Epithelial cell of esophagus (primary cell): ENCODE data around the gene TARBP1.

ENCODE experiments used
- DNase-seq: peaks from one replicate; pipeline ENCODE4 v3.0.0; 2010; ENCODE audit warnings: low read depth
- H3K4me3 ChIP-seq: 2 replicates; pipeline ENCODE4 v1.5.1; 2011; ENCODE audit warnings: mild to moderate bottlenecking, low read length, control low read depth
- TF ChIP-seq, protein P1 (sequence below): IDR thresholded peaks from 2 replicates; pipeline ENCODE4 v1.5.1; 2011; ENCODE audit warnings: low read depth, mild to moderate bottlenecking, low read length, control low read depth, inconsistent platforms; ENCODE audit not compliant: insufficient read depth; ENCODE audit errors: missing control alignments

Gene TARBP1

GRCh38 chr1:234503193-234504050 lies 24.4 kb upstream of the TARBP1 start:
- no peak for DNase-seq
- no peak overlapping the region for H3K4me3 ChIP-seq
- TF ChIP-seq, protein P1, sequence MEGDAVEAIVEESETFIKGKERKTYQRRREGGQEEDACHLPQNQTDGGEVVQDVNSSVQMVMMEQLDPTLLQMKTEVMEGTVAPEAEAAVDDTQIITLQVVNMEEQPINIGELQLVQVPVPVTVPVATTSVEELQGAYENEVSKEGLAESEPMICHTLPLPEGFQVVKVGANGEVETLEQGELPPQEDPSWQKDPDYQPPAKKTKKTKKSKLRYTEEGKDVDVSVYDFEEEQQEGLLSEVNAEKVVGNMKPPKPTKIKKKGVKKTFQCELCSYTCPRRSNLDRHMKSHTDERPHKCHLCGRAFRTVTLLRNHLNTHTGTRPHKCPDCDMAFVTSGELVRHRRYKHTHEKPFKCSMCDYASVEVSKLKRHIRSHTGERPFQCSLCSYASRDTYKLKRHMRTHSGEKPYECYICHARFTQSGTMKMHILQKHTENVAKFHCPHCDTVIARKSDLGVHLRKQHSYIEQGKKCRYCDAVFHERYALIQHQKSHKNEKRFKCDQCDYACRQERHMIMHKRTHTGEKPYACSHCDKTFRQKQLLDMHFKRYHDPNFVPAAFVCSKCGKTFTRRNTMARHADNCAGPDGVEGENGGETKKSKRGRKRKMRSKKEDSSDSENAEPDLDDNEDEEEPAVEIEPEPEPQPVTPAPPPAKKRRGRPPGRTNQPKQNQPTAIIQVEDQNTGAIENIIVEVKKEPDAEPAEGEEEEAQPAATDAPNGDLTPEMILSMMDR: no peak

DNA sequence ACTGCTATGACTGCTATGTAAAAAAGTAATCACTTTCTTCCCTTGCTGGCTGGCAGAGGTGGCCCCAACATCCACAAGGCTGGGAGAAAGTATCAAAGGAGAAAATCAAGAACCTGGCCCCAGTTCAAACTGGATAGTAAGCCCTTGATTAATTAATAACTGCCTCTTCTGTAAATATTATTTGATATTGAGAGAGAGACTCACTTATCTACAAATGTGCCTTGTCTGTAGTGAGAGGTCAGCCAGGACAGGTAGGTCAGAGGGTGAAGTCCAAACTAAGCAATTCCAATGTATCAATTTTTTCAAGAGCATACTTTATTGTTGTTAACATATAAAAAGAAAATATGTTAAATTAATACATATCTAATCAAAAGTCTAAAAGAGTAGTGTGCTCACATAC lies 23.8 kb upstream of the TARBP1 start:
- TF ChIP-seq, protein P1: no peak
- DNase-seq: no peak

GRCh38 chr1:234500269-234500668 lies 21.3 kb upstream of the TARBP1 start:
- H3K4me3 ChIP-seq: no peak overlapping the region
- peak; percentile 60 for DNase-seq
- TF ChIP-seq, protein P1: no peak

More for the DNA sequence above, 23.8 kb upstream of the TARBP1 start:
- H3K4me3 ChIP-seq: no peak overlapping the region

GRCh38 chr1:234499943-234500245 lies 20.9 kb upstream of the TARBP1 start:
- no peak for DNase-seq
- H3K4me3 ChIP-seq: no peak overlapping the region

GRCh38 chr1:234499119-234499942 lies 20.4 kb upstream of the TARBP1 start:
- no peak overlapping the region for H3K4me3 ChIP-seq
- DNase-seq: peak; percentile 94
- TF ChIP-seq, protein P1: peak; percentile 91

More at GRCh38 chr1:234499943-234500245, 20.9 kb upstream of the TARBP1 start:
- TF ChIP-seq, protein P1: no peak

DNA sequence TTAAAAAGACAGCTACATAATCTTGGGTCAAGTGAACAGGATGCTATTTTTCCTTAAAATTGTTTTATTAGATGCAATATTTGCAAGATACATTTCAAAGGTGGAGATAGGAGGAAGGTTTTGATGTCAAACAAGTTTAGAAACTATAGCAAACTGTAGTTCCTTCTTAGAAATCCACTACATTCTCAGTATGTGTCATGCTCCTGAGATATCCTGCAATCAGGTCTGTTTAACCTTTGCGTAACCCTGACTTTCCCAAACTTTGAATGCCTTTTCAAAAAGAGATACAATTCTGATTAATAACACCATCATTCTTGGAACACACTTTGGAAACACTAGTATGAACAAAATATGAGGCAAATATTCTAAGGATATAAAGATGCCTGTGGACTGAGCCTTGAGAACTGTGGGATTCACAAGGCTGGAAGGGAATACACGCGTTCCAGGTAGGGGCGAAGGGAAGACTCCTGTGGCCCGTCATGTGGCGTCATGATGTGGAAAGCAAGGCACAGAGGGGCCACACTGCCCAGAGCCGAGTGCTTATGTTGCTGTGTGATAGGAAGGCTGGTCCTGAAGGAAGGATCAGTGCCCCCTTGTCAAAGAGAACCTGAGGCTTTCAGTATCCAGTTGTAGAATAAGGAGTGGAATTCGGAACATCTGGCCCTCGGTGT lies 19.6 kb upstream of the TARBP1 start:
- TF ChIP-seq, protein P1: no peak
- DNase-seq: peak; percentile 35

More for the DNA sequence above, 19.6 kb upstream of the TARBP1 start:
- no peak overlapping the region for H3K4me3 ChIP-seq
